Testis (tissue), 3 donors: ENCODE results near the gene MMP10. TPM values are rescaled to one million over a fixed set of nuclear protein-coding genes. Genes with fewer than 3 reads are reported as not detected.

Source experiments
- DNase-seq: peaks from one replicate; pipeline ENCODE4 v3.0.0-alpha.2; 2019
- H3K27ac ChIP-seq, 2 donors: fragments of 200-600 bp; sonication (generic); one replicate each; pipeline ENCODE4 v1.5.1; 2019
- H3K27me3 ChIP-seq: fragments of 200-600 bp; sonication (generic); one replicate; pipeline ENCODE4 v1.5.1; 2019
- H3K36me3 ChIP-seq: fragments of 200-600 bp; sonication (generic); one replicate; pipeline ENCODE4 v1.5.1; 2017; ENCODE audit warnings: low read depth; ENCODE audit errors: missing control alignments
- H3K4me1 ChIP-seq: fragments of 200-600 bp; sonication (generic); one replicate; pipeline ENCODE4 v1.5.1; 2019
- H3K4me3 ChIP-seq, 2 donors: fragments of 200-600 bp; sonication (generic); one replicate each; pipeline ENCODE4 v1.5.1; 2017 to 2019
- H3K9me3 ChIP-seq: fragments of 200-600 bp; sonication (generic); one replicate; pipeline ENCODE4 v1.5.1; 2017
- POLR2A ChIP-seq: fragments of 450-650 bp; IDR thresholded peaks from one replicate; pipeline ENCODE4 v1.6.1; 2017; ENCODE audit warnings: antibody characterized with exemption, mild to moderate bottlenecking, moderate library complexity
- WGBS, 2 donors: methylation state at CpG; one replicate each; pipeline ENCODE4 v1.1.5; 2018; 5-methylcytosine and 5-hydroxymethylcytosine counted together
- intact Hi-C: fragments of 100-400 bp; cut with DNase I; formaldehyde crosslinking; loops from one replicate; pipeline ENCODE4 v1.15.1; 2023; ENCODE audit warnings: low total_unique reads
- polyA plus RNA-seq: library from polyadenylated mRNA; stranded (reverse); fragments of 350-450 nt; fragmentation: Illumina TruSeq; extraction: RNeasy Lipid Tissue Mini Kit (QIAGEN cat#74804); gene quantifications from one replicate; pipeline ENCODE4 v1.2.3, GENCODE V29; 2014; ENCODE audit warnings: low read depth, low replicate concordance; ENCODE audit not compliant: insufficient read depth
- total RNA-seq, 2 donors: library from RNA; depleted of rRNA; stranded (reverse); fragments of >200 nt; gene quantifications; one replicate each; pipeline ENCODE4 v1.2.3, GENCODE V29; 2016
- TF ChIP-seq, protein P1 (sequence below), 3 experiments: fragments of 450-650 bp in 2 of 3; fragments of 200-600 bp in 1 of 3; sonication (generic) in 1 of 3; IDR thresholded peaks; one replicate each; pipeline ENCODE4 v1.5.1; 2016 to 2019; ENCODE audit warnings: antibody characterized with exemption in 3 of 3, mild to moderate bottlenecking in 2 of 3, moderate library complexity in 1 of 3

MMP10 gene
- total and polyA plus RNA-seq, 3 donors from 2014 or later = 0.19 to 1.1 (median 0.39) TPM

DNA sequence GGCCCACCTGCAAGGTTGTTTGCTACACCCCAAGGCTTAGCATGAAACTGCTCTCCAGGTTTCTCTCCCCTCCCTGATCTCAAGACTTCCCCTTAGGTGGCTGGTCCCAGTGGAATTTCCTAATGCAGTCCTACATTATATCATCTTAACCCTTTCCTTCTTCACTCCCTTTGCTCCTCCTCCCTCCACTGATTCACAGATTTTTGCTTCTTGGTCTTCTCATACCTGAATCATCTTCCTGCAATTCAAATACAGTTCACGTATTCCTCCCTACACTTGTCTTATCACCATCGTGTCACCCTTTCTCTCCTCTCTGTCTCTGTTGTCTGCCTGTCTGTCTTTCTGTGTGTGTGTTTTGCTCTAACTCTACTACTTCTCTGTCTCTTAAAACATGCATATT is 17.0 kb downstream of the MMP10 start:
- Histone ChIP-seq H3K27ac (no peak overlapping the region), H3K4me1 (no peaks in the 10 kb centered on the region), H3K36me3 (no peaks in the 10 kb centered on the region), H3K9me3 (no peaks in the 10 kb centered on the region), H3K27me3 (no peaks in the 10 kb centered on the region), H3K4me3 (no peak overlapping the region)
- DNase-seq = no peak
- WGBS, 2 donors = 60 to 75% methylated on average over 2 of the region's 2 CpGs
- TF ChIP-seq POLR2A = no peak
- TF ChIP-seq, protein P1, sequence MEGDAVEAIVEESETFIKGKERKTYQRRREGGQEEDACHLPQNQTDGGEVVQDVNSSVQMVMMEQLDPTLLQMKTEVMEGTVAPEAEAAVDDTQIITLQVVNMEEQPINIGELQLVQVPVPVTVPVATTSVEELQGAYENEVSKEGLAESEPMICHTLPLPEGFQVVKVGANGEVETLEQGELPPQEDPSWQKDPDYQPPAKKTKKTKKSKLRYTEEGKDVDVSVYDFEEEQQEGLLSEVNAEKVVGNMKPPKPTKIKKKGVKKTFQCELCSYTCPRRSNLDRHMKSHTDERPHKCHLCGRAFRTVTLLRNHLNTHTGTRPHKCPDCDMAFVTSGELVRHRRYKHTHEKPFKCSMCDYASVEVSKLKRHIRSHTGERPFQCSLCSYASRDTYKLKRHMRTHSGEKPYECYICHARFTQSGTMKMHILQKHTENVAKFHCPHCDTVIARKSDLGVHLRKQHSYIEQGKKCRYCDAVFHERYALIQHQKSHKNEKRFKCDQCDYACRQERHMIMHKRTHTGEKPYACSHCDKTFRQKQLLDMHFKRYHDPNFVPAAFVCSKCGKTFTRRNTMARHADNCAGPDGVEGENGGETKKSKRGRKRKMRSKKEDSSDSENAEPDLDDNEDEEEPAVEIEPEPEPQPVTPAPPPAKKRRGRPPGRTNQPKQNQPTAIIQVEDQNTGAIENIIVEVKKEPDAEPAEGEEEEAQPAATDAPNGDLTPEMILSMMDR (IDR thresholded peaks at IDR 0.05) = no peak
- intact Hi-C loops = no loop called here

DNA sequence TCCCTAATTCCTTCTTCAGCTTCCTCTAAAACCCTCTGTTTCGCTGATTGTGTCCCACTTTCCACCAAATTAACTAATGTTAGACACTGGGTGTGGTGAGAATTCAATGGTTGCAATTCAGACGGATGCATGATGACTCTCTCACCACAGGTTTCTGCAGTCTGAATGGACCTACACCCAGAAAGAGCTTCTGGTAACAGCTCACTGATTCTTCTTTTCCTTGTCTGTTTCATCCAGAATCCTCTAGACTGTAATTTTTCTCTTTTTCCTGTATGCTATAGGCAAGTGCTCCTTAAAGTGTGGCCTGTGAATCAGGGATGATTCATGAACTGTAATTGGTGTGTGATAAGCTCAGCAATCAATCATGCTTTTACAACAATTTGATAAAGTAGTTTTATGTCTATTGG is 18.1 kb downstream of the MMP10 start:
- Histone ChIP-seq H3K9me3 (no peaks in the 10 kb centered on the region), H3K4me3 (no peak overlapping the region), H3K4me1 (no peaks in the 10 kb centered on the region), H3K27me3 (no peaks in the 10 kb centered on the region), H3K27ac (no peak overlapping the region), H3K36me3 (no peaks in the 10 kb centered on the region)
- 56 to 67% methylated on average over 2 of the region's 2 CpGs for WGBS, 2 donors
- no peak for TF ChIP-seq POLR2A
- TF ChIP-seq, protein P1 (IDR thresholded peaks at IDR 0.05) = no peak
- intact Hi-C loops = no loop called here
- DNase-seq = no peak

DNA sequence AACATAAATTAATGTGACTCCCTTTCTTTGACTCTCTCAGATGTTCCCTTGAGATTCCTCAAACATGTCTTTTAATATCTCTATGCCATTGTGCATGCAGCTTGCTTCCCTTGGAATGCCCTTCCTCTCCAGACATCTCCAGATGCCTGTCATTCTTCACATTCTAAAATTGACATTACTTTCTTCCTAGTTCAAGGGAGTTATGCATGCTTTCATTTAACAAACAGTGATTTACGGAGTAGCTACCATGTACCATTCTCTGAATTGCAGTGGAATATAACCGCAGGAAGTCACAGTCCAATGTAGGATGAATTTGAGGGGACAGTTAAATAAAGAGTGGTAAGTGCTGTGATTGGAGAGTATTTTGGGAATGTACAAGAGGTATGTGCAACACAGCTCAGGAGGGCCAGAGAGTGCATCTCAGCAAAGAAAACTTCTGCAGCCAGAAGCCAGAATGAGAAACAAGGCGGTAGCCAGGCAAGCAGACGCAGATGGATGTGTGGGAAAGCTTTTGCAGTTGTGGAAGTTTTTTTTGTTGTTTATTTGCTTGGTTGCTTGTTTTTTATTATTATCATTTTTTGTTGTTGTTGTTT is 18.7 kb downstream of the MMP10 start:
- TF ChIP-seq, protein P1 (IDR thresholded peaks at IDR 0.05) = no peak
- no peak for TF ChIP-seq POLR2A
- no peaks in the 10 kb centered on the region for H3K9me3 ChIP-seq
- intact Hi-C loops = no loop called here
- H3K27me3 ChIP-seq = no peaks in the 10 kb centered on the region
- 57 to 59% methylated on average over 4 of the region's 4 CpGs for WGBS, 2 donors
- no peak overlapping the region for H3K27ac ChIP-seq
- DNase-seq = no peak
- no peak overlapping the region for H3K4me3 ChIP-seq
- H3K4me1 ChIP-seq = no peaks in the 10 kb centered on the region
- no peaks in the 10 kb centered on the region for H3K36me3 ChIP-seq

DNA sequence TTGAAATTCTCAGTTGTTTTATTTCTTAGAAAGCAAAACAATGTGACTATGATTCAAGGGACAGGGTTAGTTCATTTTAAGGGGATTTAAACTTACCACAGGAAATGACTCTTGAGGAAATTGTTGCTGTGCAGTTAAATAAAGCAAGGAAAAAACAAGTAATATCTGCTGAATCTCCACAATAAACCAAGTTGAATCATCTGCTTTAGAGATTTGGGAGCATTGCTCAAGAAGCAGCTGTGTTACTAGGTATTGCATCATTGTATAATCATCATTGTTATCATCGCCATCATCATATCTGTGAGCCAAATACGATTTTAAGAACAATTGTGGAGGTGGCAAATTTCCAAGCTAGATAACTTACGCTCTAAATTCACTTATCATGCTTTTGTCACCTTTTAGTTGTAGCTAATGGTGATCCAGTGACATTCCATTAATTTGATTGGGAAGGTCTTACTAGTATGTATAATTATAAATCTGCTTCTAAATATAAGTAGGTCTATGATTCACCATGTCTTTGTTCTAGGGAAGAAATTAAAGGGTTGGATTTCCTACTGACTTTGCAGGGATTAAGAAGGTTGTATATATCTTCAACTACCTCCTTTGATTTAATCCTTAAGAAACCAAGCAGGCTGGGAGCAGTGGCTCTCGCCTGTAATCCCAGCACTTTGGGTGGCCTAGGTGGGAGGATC is 19.9 kb downstream of the MMP10 start:
- Histone ChIP-seq H3K27ac (no peak overlapping the region), H3K9me3 (no peaks in the 10 kb centered on the region), H3K4me1 (no peaks in the 10 kb centered on the region), H3K27me3 (no peaks in the 10 kb centered on the region), H3K4me3 (no peak overlapping the region), H3K36me3 (no peaks in the 10 kb centered on the region)
- TF ChIP-seq POLR2A = no peak
- TF ChIP-seq, protein P1 (IDR thresholded peaks at IDR 0.05) = no peak
- DNase-seq = no peak
- intact Hi-C loops = no loop called here
- 76 to 78% methylated on average over 4 of the region's 4 CpGs for WGBS, 2 donors
